CD4-positive, alpha-beta T cell (primary cell): Measurements from ENCODE around the gene SRP54. TPM values are rescaled to one million over a fixed set of nuclear protein-coding genes. Genes with fewer than 3 reads are reported as not detected.
A peak's percentile ranks its signal among the peaks of the same experiment; 100 is the strongest.

Source experiments
- ATAC-seq: fragments of 200-7000 bp; cut with Tn5 transposase; one replicate; pipeline ENCODE4 v1.10.0; 2022; ENCODE audit warnings: mild to moderate bottlenecking; ENCODE audit not compliant: poor library complexity
- CTCF ChIA-PET: fragments of 350-600 bp; sonication (Branson Sonifier 250); formaldehyde crosslinking; loops from one replicate; lab custom pipeline; 2021; ENCODE audit warnings: antibody characterized with exemption, inconsistent platforms; lab: Charles Lee
- POLR2A ChIA-PET: fragments of 350-600 bp; sonication (Branson Sonifier 250); formaldehyde crosslinking; loops from one replicate; lab custom pipeline; 2021; ENCODE audit warnings: antibody characterized with exemption, inconsistent platforms; lab: Charles Lee
- DNase-seq, 14 experiments: peaks; one replicate each; pipeline ENCODE4 v3.0.0-alpha.2; 2013 to 2020; ENCODE audit warnings: mixed read lengths in 2 of 14
- H3K27ac ChIP-seq, 2 donors: one replicate each; pipeline versions ENCODE4 v1.5.1 to v1.7.0; 2013; ENCODE audit warnings: low read length in 2 of 2, low read depth in 1 of 2, mild to moderate bottlenecking in 1 of 2
- H3K27me3 ChIP-seq, 2 experiments: 1 replicate in 1 of 2; 2 replicates in 1 of 2; pipeline versions ENCODE4 v1.6.1 to v1.7.0; 2013; ENCODE audit warnings: low read length in 2 of 2, control low read depth in 1 of 2, mild to moderate bottlenecking in 1 of 2, moderate library complexity in 1 of 2; ENCODE audit not compliant: insufficient read depth in 2 of 2, control insufficient read depth in 1 of 2
- H3K36me3 ChIP-seq: one replicate; pipeline ENCODE4 v1.6.1; 2013; ENCODE audit warnings: low read length, control low read depth; ENCODE audit not compliant: insufficient read depth
- H3K4me1 ChIP-seq: one replicate; pipeline ENCODE4 v1.6.1; 2013; ENCODE audit warnings: low read length, control low read depth; ENCODE audit not compliant: insufficient read depth
- H3K4me3 ChIP-seq: one replicate; pipeline ENCODE4 v1.5.1; 2013; ENCODE audit warnings: mild to moderate bottlenecking, low read length, moderate library complexity
- H3K9me3 ChIP-seq, 2 experiments: 1 replicate in 1 of 2; 2 replicates in 1 of 2; pipeline versions ENCODE4 v1.6.1 to v1.7.0; 2013; ENCODE audit warnings: low read length in 2 of 2, mild to moderate bottlenecking in 2 of 2, control low read depth in 1 of 2, moderate library complexity in 1 of 2; ENCODE audit not compliant: control insufficient read depth in 1 of 2, insufficient read depth in 1 of 2
- H3K27ac Mint-ChIP-seq: one replicate; pipeline ENCODE4 v1.8.0; 2020; ENCODE audit warnings: mixed read lengths
- H3K27me3 Mint-ChIP-seq: one replicate; pipeline ENCODE4 v1.8.0; 2021; ENCODE audit warnings: mixed read lengths
- H3K36me3 Mint-ChIP-seq: one replicate; pipeline ENCODE4 v1.8.0; 2021; ENCODE audit warnings: low read depth, mixed read lengths
- H3K4me1 Mint-ChIP-seq: one replicate; pipeline ENCODE4 v1.8.0; 2021; ENCODE audit warnings: low read depth, mixed read lengths
- H3K4me3 Mint-ChIP-seq: one replicate; pipeline ENCODE4 v1.8.0; 2020; ENCODE audit warnings: mild to moderate bottlenecking, mixed read lengths
- H3K9me3 Mint-ChIP-seq: one replicate; pipeline ENCODE4 v1.8.0; 2020; ENCODE audit warnings: mixed read lengths
- CTCF ChIP-seq: fragments of 200-600 bp; IDR thresholded peaks from one replicate; pipeline ENCODE4 v1.8.0; 2022; ENCODE audit warnings: antibody characterized with exemption, mild to moderate bottlenecking
- intact Hi-C, 2 experiments: fragments of 100-400 bp; cut with DNase I in 1 of 2; cut with micrococcal nuclease in 1 of 2; formaldehyde crosslinking; loops; one replicate each; pipeline versions ENCODE4 v1.15.1 to v1.9.0; 2023 to 2025; cut with DNase I, micrococcal nuclease
- total RNA-seq, 174 experiments: library from RNA in 2 of 174; stranded (reverse) in 2 of 174; gene quantifications; one replicate each; pipeline ENCODE4 v1.2.3 and lab custom pipeline; 2021 to 2026

SRP54 gene
- total RNA-seq, 2 experiments from 2014 or later: 30.3 to 32.7 TPM

- H3K4me3 Mint-ChIP-seq: no peak overlapping the region
- ChIA-PET POLR2A (interaction anchor here (0.6 to 1.5 kb wide), 2 partner anchors 12 to 336 kb away, joined by 3 to 10 read pairs; partner anchors contain the start of gene SRP54), CTCF (no interaction called here)
- no peaks in the 10 kb centered on the region for H3K9me3 ChIP-seq
- no peaks in the 10 kb centered on the region for H3K9me3 Mint-ChIP-seq
- no peaks in the 10 kb centered on the region for H3K27me3 ChIP-seq
- H3K27ac Mint-ChIP-seq: peak overlapping the region; percentile 32
- intact Hi-C loops: no loop called here
- H3K4me1 ChIP-seq: no peaks in the 10 kb centered on the region
- no peak overlapping the region for H3K27ac ChIP-seq
- H3K36me3 Mint-ChIP-seq: peaks cover 36% of the 10 kb centered on the region
- peaks cover 38% of the 10 kb centered on the region for H3K4me1 Mint-ChIP-seq
- peaks cover 16% of the 10 kb centered on the region for H3K36me3 ChIP-seq
- TF ChIP-seq CTCF: no peak
- H3K27me3 Mint-ChIP-seq: no peaks in the 10 kb centered on the region
- DNase-seq: no peak
- ATAC-seq: no peak
- no peak overlapping the region for H3K4me3 ChIP-seq
Measured at GRCh38 chr14:34994668-34995067, 11.9 kb downstream of the SRP54 start.

- Histone ChIP-seq H3K9me3 (no peaks in the 10 kb centered on the region), H3K27ac (no peak overlapping the region), H3K36me3 (peaks cover 33% of the 10 kb centered on the region), H3K4me1 (no peaks in the 10 kb centered on the region), H3K27me3 (no peaks in the 10 kb centered on the region), H3K4me3 (no peak overlapping the region)
- no peak for ATAC-seq
- no peak for DNase-seq
- no peaks in the 10 kb centered on the region for H3K27me3 Mint-ChIP-seq
- H3K4me3 Mint-ChIP-seq: no peak overlapping the region
- no peak for TF ChIP-seq CTCF
- H3K9me3 Mint-ChIP-seq: no peaks in the 10 kb centered on the region
- CTCF ChIA-PET: no interaction called here
- intact Hi-C loops: no loop called here
- H3K4me1 Mint-ChIP-seq: peaks cover 15% of the 10 kb centered on the region
- peak overlapping the region; percentile 44 for H3K27ac Mint-ChIP-seq
- H3K36me3 Mint-ChIP-seq: peaks cover 50% of the 10 kb centered on the region
- POLR2A ChIA-PET: interaction anchor here (0.8 kb wide), 1 partner anchor 16 kb away, joined by 4 read pairs; no protein-coding TSS in a partner anchor
Measured at GRCh38 chr14:34997762-34998161, 15.0 kb downstream of the SRP54 start.

- peaks cover 46% of the 10 kb centered on the region for H3K36me3 ChIP-seq
- H3K9me3 ChIP-seq: no peaks in the 10 kb centered on the region
- no peaks in the 10 kb centered on the region for H3K27me3 Mint-ChIP-seq
- ATAC-seq (no peak), DNase-seq (no peak)
- no peak for TF ChIP-seq CTCF
- H3K27ac ChIP-seq: no peak overlapping the region
- ChIA-PET POLR2A (no interaction called here), CTCF (no interaction called here)
- H3K27ac Mint-ChIP-seq: no peak overlapping the region
- H3K4me3 ChIP-seq: no peak overlapping the region
- no peak overlapping the region for H3K4me3 Mint-ChIP-seq
- no peaks in the 10 kb centered on the region for H3K4me1 ChIP-seq
- H3K4me1 Mint-ChIP-seq: peaks cover 10% of the 10 kb centered on the region
- H3K36me3 Mint-ChIP-seq: peaks cover 58% of the 10 kb centered on the region
- no peaks in the 10 kb centered on the region for H3K27me3 ChIP-seq
- intact Hi-C loops: no loop called here
- no peaks in the 10 kb centered on the region for H3K9me3 Mint-ChIP-seq
Measured at GRCh38 chr14:34999500-34999899, 16.7 kb downstream of the SRP54 start.
